Measurements from ENCODE around the gene RPL28.
A peak's percentile ranks its signal among the peaks of the same experiment; 100 is the strongest.

DNA sequence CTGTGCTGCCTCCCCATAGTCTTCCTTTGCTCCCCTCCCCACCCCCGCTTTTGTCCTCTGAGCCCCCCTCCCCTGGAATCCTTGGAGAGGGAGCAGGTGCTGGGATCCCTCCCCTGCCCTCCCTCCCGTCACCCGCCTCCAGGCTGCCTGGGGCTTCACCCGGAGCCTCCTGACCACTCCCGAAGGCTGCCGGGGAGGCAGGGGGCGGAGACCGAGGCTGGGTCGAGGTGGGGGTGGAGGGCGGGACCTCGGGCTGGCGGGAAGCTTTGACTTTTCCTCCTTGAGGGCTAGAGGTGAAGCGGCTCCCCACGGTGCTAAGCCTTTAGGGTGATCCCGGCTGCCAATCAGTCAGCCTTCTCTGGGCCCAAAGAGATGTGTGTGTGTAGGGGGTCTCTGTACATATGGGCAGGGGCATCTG lies 44.6 kb upstream of the RPL28 start:
- TF ChIP-seq ARID2 (CRISPR knock-in tag; IDR thresholded peaks at IDR 0.05; ENCODE audit: borderline replicate concordance) (no peak), ISL2 (CRISPR knock-in tag; IDR thresholded peaks at IDR 0.05) (no peak), HDAC1 (CRISPR knock-in tag; IDR thresholded peaks at IDR 0.05) (0 out of 2 replicates have a peak, but pooled peaks have one; percentile 16), MAZ (IDR thresholded peaks at IDR 0.05; ENCODE audit: borderline replicate concordance, low read depth, low read length) (no peak), MAZ (CRISPR knock-in tag; IDR thresholded peaks at IDR 0.05; ENCODE audit: low read depth) (no peak), POLR2A (IDR thresholded peaks at IDR 0.05; ENCODE audit: insufficient read depth in 1 of 2, low read depth in 2 of 2, low read length in 2 of 2) (no peak), ZNF7 (CRISPR knock-in tag; IDR thresholded peaks at IDR 0.05) (no peak), EZH2 (conservative IDR thresholded peaks at IDR 0.05; ENCODE audit: low read depth, low read length) (no peak), REXO4 (CRISPR knock-in tag; IDR thresholded peaks at IDR 0.05; ENCODE audit: borderline replicate concordance) (no peak)
- TF ChIP-seq, protein P1, sequence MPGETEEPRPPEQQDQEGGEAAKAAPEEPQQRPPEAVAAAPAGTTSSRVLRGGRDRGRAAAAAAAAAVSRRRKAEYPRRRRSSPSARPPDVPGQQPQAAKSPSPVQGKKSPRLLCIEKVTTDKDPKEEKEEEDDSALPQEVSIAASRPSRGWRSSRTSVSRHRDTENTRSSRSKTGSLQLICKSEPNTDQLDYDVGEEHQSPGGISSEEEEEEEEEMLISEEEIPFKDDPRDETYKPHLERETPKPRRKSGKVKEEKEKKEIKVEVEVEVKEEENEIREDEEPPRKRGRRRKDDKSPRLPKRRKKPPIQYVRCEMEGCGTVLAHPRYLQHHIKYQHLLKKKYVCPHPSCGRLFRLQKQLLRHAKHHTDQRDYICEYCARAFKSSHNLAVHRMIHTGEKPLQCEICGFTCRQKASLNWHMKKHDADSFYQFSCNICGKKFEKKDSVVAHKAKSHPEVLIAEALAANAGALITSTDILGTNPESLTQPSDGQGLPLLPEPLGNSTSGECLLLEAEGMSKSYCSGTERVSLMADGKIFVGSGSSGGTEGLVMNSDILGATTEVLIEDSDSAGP (CRISPR knock-in tag; IDR thresholded peaks at IDR 0.05; ENCODE audit: borderline replicate concordance), result no peak

All from HepG2 (cell line).